Measurements from ENCODE around the gene SLC22A31.

DNA sequence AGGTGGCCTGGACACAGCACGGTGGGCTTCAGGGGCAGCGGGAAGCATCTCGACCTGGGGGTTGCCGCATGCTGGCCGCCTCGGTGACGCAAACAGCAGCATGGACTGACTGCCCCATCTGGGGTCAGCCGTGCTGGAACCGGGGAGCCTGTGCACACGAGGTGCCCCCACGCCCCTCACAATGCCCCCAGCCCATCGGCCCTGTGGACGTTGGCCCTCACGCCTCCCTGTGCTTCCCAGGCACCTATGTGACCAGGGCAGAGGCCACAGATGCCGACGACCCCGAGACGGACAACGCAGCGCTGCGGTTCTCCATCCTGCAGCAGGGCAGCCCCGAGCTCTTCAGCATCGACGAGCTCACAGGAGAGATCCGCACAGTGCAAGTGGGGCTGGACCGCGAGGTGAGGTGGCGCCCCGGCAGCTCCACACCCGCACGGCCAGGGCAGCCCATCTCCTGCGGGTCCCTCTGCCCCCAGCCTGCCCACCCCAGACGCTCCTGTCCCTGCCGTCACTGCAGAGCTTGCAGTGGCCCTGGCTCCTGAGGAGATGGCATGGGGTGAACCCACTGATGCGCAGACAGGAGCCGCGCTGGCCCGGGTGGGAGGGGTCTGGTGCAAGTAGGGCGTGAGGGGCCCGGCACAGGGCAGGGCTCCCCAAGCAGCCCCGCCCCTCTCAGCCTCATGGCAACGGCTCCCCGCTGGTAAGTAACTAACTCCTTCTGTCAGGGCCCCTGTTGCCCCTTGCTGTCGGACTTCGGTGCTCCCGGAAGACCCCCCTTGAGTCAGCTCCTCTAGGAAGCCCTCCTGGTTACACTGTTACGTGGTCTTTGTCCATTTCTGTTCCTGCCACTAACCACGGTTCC is 15.2 kb downstream of the SLC22A31 start:
- TF ChIP-seq EZH2 (optimal IDR thresholded peaks at IDR 0.05; ENCODE audit: low read depth, low read length): no peak
- TF ChIP-seq, protein P1, sequence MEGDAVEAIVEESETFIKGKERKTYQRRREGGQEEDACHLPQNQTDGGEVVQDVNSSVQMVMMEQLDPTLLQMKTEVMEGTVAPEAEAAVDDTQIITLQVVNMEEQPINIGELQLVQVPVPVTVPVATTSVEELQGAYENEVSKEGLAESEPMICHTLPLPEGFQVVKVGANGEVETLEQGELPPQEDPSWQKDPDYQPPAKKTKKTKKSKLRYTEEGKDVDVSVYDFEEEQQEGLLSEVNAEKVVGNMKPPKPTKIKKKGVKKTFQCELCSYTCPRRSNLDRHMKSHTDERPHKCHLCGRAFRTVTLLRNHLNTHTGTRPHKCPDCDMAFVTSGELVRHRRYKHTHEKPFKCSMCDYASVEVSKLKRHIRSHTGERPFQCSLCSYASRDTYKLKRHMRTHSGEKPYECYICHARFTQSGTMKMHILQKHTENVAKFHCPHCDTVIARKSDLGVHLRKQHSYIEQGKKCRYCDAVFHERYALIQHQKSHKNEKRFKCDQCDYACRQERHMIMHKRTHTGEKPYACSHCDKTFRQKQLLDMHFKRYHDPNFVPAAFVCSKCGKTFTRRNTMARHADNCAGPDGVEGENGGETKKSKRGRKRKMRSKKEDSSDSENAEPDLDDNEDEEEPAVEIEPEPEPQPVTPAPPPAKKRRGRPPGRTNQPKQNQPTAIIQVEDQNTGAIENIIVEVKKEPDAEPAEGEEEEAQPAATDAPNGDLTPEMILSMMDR (IDR thresholded peaks at IDR 0.05; ENCODE audit: low read length): no peak
- no peak for TF ChIP-seq EZH2phosphoT487 (IDR thresholded peaks at IDR 0.05; ENCODE audit: low read length)

All from MM.1S (cell line).